DMS53 treated with DMSO at 0.1 percent for 48 hours (cell line): ENCODE data around the gene ASXL2.
"Not testable (repeated sequence)": the region's sequence is repeated elsewhere in the genome, so short reads cannot be mapped to it uniquely, and the experiment has no call there.

ENCODE experiments used
- DNase-seq: peaks from one replicate; lab custom pipeline; 2025; ENCODE audit not compliant: unreplicated experiment; lab: John Stamatoyannopoulos, UW

The ASXL2 gene

DNA sequence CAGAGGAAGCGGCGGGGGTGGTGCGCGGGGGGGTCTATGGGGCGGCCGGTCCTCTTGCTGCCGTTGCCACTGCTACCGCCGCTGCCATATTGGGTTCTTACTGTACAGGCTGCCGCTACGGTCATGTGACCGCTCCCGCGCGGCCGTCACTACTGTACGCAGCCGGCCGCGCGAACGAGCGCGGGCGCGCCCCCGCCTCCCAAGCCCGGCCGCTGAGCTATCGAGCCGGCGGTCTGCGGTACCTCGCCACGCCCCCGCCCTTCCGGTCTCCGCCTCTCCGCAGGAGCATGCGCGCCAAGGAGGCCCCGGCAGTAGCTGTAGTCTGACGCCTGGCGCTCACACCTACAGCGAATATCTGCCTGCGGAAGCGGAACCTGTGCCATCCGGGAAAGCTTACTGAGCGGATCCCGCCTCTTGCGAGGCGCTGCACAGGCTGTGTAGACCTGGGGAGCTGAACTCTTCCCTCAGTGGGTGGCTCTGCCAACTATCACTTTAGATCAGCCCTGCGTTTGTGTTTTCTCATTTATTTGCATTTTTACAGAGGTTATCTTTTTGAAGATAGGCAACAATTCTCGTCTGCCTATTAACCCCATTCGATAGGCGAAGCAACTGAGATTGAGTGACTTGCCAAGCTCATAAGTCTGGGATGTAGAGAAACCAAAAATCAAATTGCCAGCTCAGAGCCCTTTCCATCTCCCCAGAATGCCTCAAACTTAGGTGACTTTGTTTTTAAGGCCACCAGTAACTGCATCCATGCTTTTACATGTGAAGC lies at the start of gene ASXL2:
Gene ASXL2, minus strand, starts transcription at position 127 of the 772 bp plus-strand sequence. CDS start 265 bp downstream, outside the sequence.
- peak; percentile 94 for DNase-seq

DNA sequence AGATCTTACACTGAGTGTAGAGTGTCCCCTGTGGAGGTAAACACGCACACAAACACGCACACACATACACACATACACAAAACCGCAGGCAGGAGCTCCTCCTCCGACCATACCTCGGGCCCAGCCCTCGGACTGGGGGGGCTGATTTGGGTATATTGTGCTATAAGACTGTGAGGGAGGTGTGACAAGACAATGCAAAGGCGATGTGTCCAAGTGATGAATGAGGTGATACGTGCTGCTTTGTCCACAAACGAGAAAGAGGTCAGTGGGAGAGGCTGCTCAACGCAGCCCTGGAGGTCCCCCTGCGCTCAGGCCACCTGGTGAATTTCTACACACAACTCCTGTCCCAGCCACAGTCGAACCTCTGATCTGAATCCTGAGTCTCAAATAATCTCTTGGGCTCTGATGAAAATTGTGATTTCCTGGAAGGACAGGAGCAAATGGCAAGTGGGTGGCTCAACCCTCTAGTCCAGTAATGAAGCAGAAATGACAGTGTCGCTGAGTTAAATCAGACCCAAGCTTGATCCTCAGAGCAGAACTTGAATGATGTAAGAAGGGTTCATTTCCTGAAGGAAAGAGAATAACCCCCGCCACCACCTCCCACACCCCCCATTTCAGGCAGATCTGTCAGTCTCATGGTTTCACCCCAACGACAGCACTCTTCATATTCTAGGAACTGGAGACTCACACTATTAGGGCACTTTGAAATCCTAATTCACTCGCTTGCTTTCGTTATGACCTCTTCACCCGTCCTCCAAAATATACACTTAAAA lies 48.9 kb upstream of the ASXL2 start:
- no peak for DNase-seq

DNA sequence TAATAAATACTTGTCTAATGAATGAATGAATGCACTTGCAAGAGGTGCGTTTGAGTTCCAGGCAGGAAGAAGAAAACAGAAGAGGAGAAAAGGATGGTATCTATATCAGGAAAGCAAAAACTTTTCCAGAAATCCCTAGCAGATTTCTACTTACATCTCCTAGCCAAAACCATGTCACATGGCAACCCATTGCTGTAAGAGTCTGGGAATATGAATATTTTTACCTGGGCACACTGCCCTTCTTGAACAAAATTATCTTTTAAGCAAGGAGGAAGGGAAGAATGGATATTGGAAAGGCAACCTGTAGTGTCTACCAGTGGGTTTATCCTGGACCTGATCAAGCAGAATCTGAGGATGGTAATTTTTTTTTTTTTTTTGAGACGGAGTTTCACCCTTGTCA lies 44.2 kb upstream of the ASXL2 start:
- DNase-seq, result no peak

DNA sequence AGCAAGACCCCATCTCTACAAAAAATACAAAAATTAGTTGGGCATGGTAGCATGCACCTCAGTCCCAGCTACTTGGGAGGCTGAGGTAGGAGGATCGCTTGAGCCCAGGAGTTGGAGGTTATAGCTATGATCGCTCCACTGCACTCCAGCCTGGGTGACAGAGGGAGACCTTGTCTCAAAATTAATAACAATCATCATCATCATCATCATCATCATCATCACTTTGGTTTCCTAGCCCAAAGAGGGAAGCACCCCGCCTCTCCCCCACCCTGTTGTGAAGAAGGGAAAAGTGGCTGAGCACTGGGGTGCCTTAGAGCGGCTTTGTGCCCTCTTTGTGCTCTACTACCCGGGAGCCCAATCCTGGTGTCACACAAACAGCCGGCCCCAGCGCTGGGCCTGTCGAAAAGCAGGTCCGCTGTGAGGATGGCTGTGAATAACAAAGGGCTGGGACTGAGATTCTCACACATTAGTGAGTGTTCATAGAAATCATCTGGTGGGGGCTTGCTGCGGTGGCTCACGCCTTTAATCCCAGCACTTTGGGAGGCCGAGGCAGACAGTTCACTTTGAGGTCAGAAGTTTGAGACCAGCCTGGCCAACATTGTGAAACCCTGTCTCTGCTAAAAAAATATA lies 42.6 kb upstream of the ASXL2 start:
- no peak for DNase-seq

DNA sequence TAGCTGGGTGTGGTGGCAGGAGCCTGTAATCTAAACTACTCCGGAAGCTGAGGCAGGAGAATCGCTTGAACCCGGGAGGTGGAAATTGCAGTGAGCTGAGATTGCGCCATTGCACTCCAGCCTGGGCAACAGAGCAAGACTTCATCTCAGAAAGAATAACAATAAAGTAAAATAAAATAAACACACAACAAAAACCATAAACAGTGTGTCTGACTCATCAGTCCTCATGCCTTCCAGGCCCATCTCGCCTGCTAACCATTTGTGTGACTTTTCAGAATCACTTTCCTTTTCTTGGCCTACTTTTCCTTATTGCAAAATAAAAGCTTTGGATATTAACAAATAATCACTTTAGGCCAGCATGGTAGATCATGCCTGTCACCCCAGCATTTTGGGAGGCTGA lies 42.0 kb upstream of the ASXL2 start:
- DNase-seq, result no peak

GRCh38 chr2:25917832-25918231 lies 39.5 kb upstream of the ASXL2 start:
- no peak for DNase-seq

- not testable (repeated sequence) for DNase-seq
Observed at GRCh38 chr2:25917411-25917810, 39.1 kb upstream of the ASXL2 start.

- DNase-seq, result not testable (repeated sequence)
Observed at GRCh38 chr2:25915944-25916772, 37.9 kb upstream of the ASXL2 start.

- not testable (repeated sequence) for DNase-seq
Observed at GRCh38 chr2:25915411-25915810, 37.1 kb upstream of the ASXL2 start.

GRCh38 chr2:25913696-25913973 lies 35.3 kb upstream of the ASXL2 start:
- not testable (repeated sequence) for DNase-seq

- no peak for DNase-seq
Observed at GRCh38 chr2:25912851-25913695, 34.8 kb upstream of the ASXL2 start.

DNA sequence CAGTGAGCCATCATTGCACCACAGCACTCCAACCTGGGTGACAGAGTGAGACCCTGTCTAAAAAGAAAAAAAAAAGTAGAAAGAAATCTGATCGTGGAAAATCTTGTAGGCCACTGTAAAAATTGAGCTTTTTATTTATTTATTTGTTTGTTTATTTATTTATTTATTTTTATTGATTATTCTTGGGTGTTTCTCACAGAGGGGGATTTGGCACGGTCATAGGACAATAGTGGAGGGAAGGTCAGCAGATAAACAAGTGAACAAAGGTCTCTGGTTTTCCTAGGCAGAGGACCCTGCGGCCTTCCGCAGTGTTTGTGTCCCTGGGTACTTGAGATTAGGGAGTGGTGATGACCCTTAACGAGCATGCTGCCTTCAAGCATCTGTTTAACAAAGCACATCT lies 31.3 kb upstream of the ASXL2 start:
- DNase-seq, result not testable (repeated sequence)

DNA sequence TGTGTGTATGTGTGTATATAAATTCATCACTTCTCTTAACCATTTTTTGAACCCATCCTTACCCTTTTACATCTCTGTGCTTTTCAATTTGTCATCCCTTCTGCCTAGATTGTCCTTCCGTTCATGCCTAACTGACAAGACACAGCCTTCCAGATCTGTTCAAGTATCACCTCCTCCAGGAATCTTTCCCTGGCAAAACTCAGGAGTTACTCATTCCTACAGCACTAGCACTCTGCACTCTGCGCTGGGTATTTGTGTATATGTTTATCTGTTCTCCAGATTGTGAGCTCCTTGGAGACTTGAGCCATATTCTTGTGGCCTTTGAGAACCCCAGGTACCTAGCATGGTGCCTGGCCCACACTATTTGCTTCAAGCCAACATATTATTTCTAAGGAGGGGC lies 26.8 kb upstream of the ASXL2 start:
- DNase-seq, result no peak

- DNase-seq, result no peak
Observed at GRCh38 chr2:25903216-25903776, 25.0 kb upstream of the ASXL2 start.

GRCh38 chr2:25899404-25899970 lies 21.2 kb upstream of the ASXL2 start:
- DNase-seq, result no peak

GRCh38 chr2:25897506-25897905 lies 19.2 kb upstream of the ASXL2 start:
- DNase-seq, result no peak

DNA sequence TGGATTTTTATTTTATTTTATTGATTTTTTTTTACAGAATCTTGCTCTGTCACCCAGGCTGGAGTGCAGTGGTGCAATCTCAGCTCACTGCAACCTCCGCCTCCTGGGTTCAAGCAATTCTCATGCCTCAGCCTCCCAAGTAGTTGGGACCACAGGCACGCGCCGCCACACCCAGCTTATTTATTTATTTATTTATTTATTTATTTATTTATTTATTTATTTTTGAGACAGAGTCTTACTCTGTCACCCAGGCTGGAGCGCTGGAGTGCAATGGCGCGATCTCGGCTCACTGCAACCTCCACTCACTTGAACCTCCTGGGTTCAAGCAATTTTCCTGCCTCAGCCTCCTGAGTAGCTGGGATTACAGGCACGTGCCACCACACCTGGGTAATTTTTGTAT lies 18.0 kb upstream of the ASXL2 start:
- not testable (repeated sequence) for DNase-seq

DNA sequence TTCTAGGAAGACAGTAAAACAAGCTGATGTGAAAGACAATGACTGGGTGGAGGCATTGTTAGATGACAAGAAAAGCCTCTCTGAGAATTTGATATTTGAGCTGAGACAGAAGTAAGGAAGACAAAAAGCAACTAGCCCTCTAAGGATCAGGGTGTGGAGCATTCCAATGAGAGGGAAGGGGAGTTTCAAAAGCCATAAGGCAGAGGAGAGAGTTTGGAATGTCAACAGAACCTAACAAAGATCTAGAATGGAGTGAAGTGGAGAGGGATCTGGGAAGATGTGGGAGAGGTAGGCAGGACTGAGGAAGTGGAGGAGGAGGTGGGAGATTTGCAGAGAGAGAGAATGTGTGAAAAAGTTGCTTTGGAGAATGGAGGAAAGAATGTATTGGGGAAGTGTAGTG lies 17.3 kb upstream of the ASXL2 start:
- no peak for DNase-seq

GRCh38 chr2:25895018-25895417 lies 16.7 kb upstream of the ASXL2 start:
- DNase-seq, result no peak
